Right lobe of liver (tissue), 4 donors: ENCODE data around the gene TOP3A.

Experiments
- CTCF ChIP-seq, 4 donors: fragments of 200-600 bp in 3 of 4; fragments of 450-650 bp in 1 of 4; IDR thresholded peaks; one replicate each; pipeline versions ENCODE4 v1.5.1 to v1.8.0; 2016 to 2022; ENCODE audit warnings: antibody characterized with exemption in 4 of 4, mild to moderate bottlenecking in 2 of 4
- POLR2A ChIP-seq: fragments of 450-650 bp; IDR thresholded peaks from one replicate; pipeline ENCODE4 v1.6.1; 2017; ENCODE audit warnings: antibody characterized with exemption, mild to moderate bottlenecking
- donor health status: DM: no; HTN: no; CAD: no.
- donor health status: DM: no; HTN: no; CAD: no.
- donor health status: DM: no; HTN: yes; CAD: no.

DNA sequence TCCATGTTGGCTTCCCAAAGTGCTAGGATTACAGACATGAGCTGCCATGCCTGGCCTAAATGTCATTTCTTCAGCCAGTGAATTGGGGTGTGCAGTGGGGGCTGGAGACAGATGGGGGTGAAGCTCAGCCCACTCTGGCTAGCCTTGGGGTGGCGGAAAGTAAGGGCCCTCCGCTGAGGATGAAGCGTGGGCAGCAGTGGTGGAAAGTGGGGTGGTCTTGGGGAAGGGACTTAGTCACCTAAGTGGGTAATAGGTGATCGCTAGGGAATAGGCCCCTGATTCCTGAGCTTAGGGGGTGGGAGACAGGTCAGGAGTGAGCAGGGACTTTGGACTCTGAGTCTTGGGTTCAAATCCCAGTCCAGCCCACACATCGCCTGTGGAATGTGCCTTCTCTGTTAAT lies 87.2 kb downstream of the TOP3A start:
- TF ChIP-seq CTCF (IDR thresholded peaks at IDR 0.05) (no peak), POLR2A (no peak)
